ENCODE results near the gene GALNT17.

DNA sequence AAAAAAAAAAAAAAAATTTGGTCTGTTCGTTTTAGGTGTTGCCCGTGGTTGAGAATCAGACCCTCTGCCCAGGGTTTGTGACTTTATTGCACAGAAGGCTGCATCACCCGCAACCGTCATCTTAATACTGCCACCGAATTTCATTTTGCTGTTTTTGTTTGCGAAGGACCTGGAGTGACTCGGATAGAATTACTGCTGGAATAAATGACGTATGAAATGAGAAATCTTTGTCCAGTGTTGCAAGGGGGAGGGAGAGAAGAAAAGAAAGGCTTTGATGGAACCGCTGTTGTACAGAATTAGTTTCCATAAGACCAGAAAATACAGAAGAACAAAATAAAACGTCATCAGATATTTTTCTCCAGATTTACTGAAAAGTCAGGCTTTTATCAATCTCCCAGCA is 103.3 kb downstream of the GALNT17 start:
- TF ChIP-seq, protein P1, sequence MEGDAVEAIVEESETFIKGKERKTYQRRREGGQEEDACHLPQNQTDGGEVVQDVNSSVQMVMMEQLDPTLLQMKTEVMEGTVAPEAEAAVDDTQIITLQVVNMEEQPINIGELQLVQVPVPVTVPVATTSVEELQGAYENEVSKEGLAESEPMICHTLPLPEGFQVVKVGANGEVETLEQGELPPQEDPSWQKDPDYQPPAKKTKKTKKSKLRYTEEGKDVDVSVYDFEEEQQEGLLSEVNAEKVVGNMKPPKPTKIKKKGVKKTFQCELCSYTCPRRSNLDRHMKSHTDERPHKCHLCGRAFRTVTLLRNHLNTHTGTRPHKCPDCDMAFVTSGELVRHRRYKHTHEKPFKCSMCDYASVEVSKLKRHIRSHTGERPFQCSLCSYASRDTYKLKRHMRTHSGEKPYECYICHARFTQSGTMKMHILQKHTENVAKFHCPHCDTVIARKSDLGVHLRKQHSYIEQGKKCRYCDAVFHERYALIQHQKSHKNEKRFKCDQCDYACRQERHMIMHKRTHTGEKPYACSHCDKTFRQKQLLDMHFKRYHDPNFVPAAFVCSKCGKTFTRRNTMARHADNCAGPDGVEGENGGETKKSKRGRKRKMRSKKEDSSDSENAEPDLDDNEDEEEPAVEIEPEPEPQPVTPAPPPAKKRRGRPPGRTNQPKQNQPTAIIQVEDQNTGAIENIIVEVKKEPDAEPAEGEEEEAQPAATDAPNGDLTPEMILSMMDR (IDR thresholded peaks at IDR 0.05; ENCODE audit: low read length): no peak
- TF ChIP-seq EZH2 (optimal IDR thresholded peaks at IDR 0.05; ENCODE audit: low read depth, low read length) (no peak), EZH2phosphoT487 (IDR thresholded peaks at IDR 0.05; ENCODE audit: low read length) (no peak)
